Measurements from ENCODE around the gene EMC8.

DNA sequence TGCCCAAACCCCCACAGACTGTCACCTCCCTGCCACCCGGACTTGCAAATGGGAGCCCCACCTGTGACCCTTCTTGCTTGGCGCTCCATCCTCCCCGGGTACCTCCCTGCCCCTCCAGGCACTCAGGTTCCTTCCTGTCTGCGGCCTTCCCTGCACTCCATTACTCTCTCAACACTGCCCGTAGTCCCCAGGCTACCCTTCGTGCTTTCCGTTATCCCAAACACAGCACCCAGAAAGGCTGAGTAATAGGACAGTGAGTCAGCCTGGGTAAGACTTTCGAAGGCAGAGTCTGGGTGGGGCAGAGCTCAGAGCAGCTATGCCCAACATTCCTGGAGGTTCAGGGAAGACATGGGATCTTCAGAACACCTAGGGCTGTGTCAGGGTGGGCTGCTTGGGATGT, 31.8 kb downstream of the EMC8 start:
- TF ChIP-seq, protein P1, sequence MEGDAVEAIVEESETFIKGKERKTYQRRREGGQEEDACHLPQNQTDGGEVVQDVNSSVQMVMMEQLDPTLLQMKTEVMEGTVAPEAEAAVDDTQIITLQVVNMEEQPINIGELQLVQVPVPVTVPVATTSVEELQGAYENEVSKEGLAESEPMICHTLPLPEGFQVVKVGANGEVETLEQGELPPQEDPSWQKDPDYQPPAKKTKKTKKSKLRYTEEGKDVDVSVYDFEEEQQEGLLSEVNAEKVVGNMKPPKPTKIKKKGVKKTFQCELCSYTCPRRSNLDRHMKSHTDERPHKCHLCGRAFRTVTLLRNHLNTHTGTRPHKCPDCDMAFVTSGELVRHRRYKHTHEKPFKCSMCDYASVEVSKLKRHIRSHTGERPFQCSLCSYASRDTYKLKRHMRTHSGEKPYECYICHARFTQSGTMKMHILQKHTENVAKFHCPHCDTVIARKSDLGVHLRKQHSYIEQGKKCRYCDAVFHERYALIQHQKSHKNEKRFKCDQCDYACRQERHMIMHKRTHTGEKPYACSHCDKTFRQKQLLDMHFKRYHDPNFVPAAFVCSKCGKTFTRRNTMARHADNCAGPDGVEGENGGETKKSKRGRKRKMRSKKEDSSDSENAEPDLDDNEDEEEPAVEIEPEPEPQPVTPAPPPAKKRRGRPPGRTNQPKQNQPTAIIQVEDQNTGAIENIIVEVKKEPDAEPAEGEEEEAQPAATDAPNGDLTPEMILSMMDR (conservative IDR thresholded peaks at IDR 0.05): no peak
- TF ChIP-seq ZFX (IDR thresholded peaks at IDR 0.05): no peak
